Ovary (tissue), 10 donors: ENCODE measurements around the gene TMEM135. TPM values are rescaled to one million over a fixed set of nuclear protein-coding genes. Genes with fewer than 3 reads are reported as not detected.

Experiments used
- DNase-seq, 5 donors: peaks; one replicate each; pipeline ENCODE4 v3.0.0-alpha.2; 2019 to 2020
- H3K27ac ChIP-seq, 2 donors: fragments of 200-600 bp; one replicate each; pipeline versions ENCODE4 v1.5.1 to v1.8.0; 2019 to 2022
- H3K27me3 ChIP-seq: fragments of 200-600 bp; one replicate; pipeline ENCODE4 v1.8.0; 2022
- H3K36me3 ChIP-seq: fragments of 200-600 bp; sonication (generic); one replicate; pipeline ENCODE4 v1.5.1; 2019
- H3K4me1 ChIP-seq: one replicate; pipeline ENCODE4 v1.8.1; 2013; ENCODE audit warnings: mild to moderate bottlenecking, moderate library complexity; ENCODE audit not compliant: insufficient read depth
- H3K4me3 ChIP-seq: fragments of 200-600 bp; sonication (generic); one replicate; pipeline ENCODE4 v1.5.1; 2017
- H3K9me3 ChIP-seq, 2 donors: fragments of 200-600 bp in 1 of 2; sonication (generic) in 1 of 2; one replicate each; pipeline versions ENCODE4 v1.5.1 to v1.8.1; 2013 to 2019; ENCODE audit warnings: mild to moderate bottlenecking in 1 of 2, moderate library complexity in 1 of 2
- CTCF ChIP-seq, 3 donors: fragments of 450-650 bp in 2 of 3; fragments of 200-600 bp in 1 of 3; IDR thresholded peaks; one replicate each; pipeline versions ENCODE4 v1.5.1 to v1.8.0; 2016 to 2022; ENCODE audit warnings: antibody characterized with exemption in 3 of 3, mild to moderate bottlenecking in 1 of 3
- EP300 ChIP-seq: sonication (generic); formaldehyde crosslinking; IDR thresholded peaks from one replicate; pipeline ENCODE4 v1.6.1; 2017; ENCODE audit warnings: antibody characterized with exemption
- POLR2A ChIP-seq: fragments of 450-650 bp; IDR thresholded peaks from one replicate; pipeline ENCODE4 v1.6.1; 2017; ENCODE audit warnings: antibody characterized with exemption, mild to moderate bottlenecking, moderate library complexity
- WGBS, 3 donors: extraction: QIAGEN DNeasy Blood & Tissue Kit in 1 of 3; methylation state at CpG; one replicate each; pipeline versions ENCODE4 v1.1.5 to v1.1.7; 2013 to 2017; 5-methylcytosine and 5-hydroxymethylcytosine counted together
- intact Hi-C, 4 donors: fragments of 100-400 bp; cut with DNase I; formaldehyde crosslinking; loops; one replicate each; pipeline versions ENCODE4 v1.11.0 to v1.15.1; 2022 to 2023
- long read RNA-seq, 3 donors: library from polyadenylated mRNA in 2 of 3; unstranded in 2 of 3; transcript quantifications; one replicate each; pipeline ENCODE4 v2.0.0 and lab custom pipeline, GENCODE V29; 2021 to 2026
- polyA plus RNA-seq, 2 donors: library from polyadenylated mRNA; stranded (reverse); fragments of 200-250 nt in 1 of 2; fragments of 350-450 nt in 1 of 2; fragmentation: Illumina TruSeq in 1 of 2; extraction: RNeasy Lipid Tissue Mini Kit (QIAGEN cat#74804) in 1 of 2; gene quantifications; one replicate each; pipeline ENCODE4 v1.2.3, GENCODE V29; 2013 to 2014
- total RNA-seq, 7 donors: library from RNA; depleted of rRNA in 2 of 7; stranded (reverse); fragments of >200 nt in 2 of 7; fragmentation: NEBNext Ultra II Directional in 3 of 7; extraction: Animal tissue kit (Norgen Biotek cat#: 25700) in 3 of 7; gene quantifications; one replicate each; pipeline versions ENCODE4 v1.1.0 to v1.2.4, GENCODE V29; 2016 to 2023
- donor health status: DM: no; HTN: no; CAD: no; lungs with moderate emphysema.
- donor health status: DM: no; HTN: no; CAD: no.
- donor health status: Bipolar disorder and iron deficiency.
- donor health status: DM: yes; HTN: yes; CAD: no.
- donor health status: DM: no; HTN: no; CAD: no.
- donor health status: DM: yes; HTN: yes; CAD: no.

The TMEM135 gene
- total RNA-seq, result 10 to 100 TPM; 16.0 to 24.2 (median 20.1) TPM
- polyA plus RNA-seq, result 10 to 100 TPM in 1 of 2 donors, 1 to 10 TPM in 1; 8.8 to 17.2 TPM
- long read RNA-seq, donor 1, partial matches to known transcripts, result 5 of 10 reads
- long read RNA-seq, donor 1, other reads (novel, unspliced or antisense), result 2 of 10 reads
- long read RNA-seq, donor 2, partial matches to known transcripts, result 0 of 2 reads
- long read RNA-seq, donor 2, other reads (novel, unspliced or antisense), result 0 of 2 reads
- long read RNA-seq, donor 3, transcript TMEM135-201 (15 exons, 2,433 nt), result major isoform, 11 of 17 reads
- long read RNA-seq, donor 3, partial matches to known transcripts, result 0 of 17 reads
- long read RNA-seq, donor 3, other reads (novel, unspliced or antisense), result 5 of 17 reads

GRCh38 chr11:87037450-87038234, at the start of gene TMEM135:
TSS of gene TMEM135 (plus strand) at chr11:87037934. CDS start at chr11:87038046, 112 bp downstream.
- TF ChIP-seq EP300 (no peak), POLR2A (peak; percentile 37), CTCF (IDR thresholded peaks at IDR 0.05) (no peak)
- Histone ChIP-seq H3K4me1 (peaks cover 6% of the 10 kb centered on the region), H3K9me3 (no peaks in the 10 kb centered on the region), H3K27ac (peak within 1 kb of the TSS; percentile 82 to 88), H3K27me3 (no peaks in the 10 kb centered on the region), H3K4me3 (peak within 1 kb of the TSS; percentile 76), H3K36me3 (no peaks in the 10 kb centered on the region)
- 0 to 2% (median 0%) methylated on average over 30 to 66 of the region's 66 CpGs for WGBS, 3 donors
- DNase-seq, result peak; percentile 90 to 94 (median 93)
- intact Hi-C loops, result loop anchor here in 2 of 4 donors (5.0 to 10.0 kb wide), 2 partner anchors 83 to 85 kb away; partner anchors contain the start of gene FZD4 (in 1 of the 2)

- Histone ChIP-seq H3K4me1 (peaks cover 6% of the 10 kb centered on the region), H3K27ac (no peak overlapping the region), H3K4me3 (no peak overlapping the region), H3K9me3 (no peaks in the 10 kb centered on the region), H3K27me3 (no peaks in the 10 kb centered on the region), H3K36me3 (no peaks in the 10 kb centered on the region)
- 85 to 91% (median 88%) methylated on average over 4 of the region's 4 CpGs for WGBS, 3 donors
- DNase-seq, result no peak
- no peak for TF ChIP-seq POLR2A
- no peak for TF ChIP-seq CTCF (IDR thresholded peaks at IDR 0.05)
- TF ChIP-seq EP300, result no peak
- intact Hi-C loops, result no loop called here
Measured at GRCh38 chr11:86988351-86988881, 49.3 kb upstream of the TMEM135 start.

DNA sequence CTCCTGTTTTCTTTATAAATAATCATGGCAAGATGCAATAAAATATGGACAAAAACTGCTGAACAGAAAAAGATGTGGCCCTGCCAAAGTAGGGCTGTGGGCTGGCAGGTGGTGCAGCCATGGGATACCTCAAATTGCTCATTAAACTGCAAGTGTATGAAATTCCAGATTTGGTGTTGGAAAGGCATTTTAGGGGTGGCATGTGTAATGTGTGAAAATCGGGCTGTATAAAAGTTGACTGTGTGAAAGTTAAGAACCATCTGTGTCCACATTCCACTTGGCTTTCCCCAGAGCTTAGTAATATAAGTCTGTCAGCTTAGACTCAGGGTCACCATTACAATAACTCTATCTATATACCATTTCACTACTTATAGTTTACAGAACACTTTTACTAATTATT, 47.7 kb upstream of the TMEM135 start:
- H3K4me1 ChIP-seq, result peaks cover 6% of the 10 kb centered on the region
- H3K36me3 ChIP-seq, result no peaks in the 10 kb centered on the region
- 8 to 14% (median 12%) methylated on average over 1 of the region's 1 CpG for WGBS, 3 donors
- no peak overlapping the region for H3K27ac ChIP-seq
- no peak overlapping the region for H3K4me3 ChIP-seq
- TF ChIP-seq CTCF (IDR thresholded peaks at IDR 0.05), result no peak
- TF ChIP-seq POLR2A, result no peak
- no peak for TF ChIP-seq EP300
- H3K27me3 ChIP-seq, result no peaks in the 10 kb centered on the region
- intact Hi-C loops, result no loop called here
- no peaks in the 10 kb centered on the region for H3K9me3 ChIP-seq
- DNase-seq, result no peak

- Histone ChIP-seq H3K27me3 (no peaks in the 10 kb centered on the region), H3K27ac (no peak overlapping the region), H3K4me1 (peaks cover 6% of the 10 kb centered on the region), H3K4me3 (no peak overlapping the region), H3K9me3 (no peaks in the 10 kb centered on the region), H3K36me3 (no peaks in the 10 kb centered on the region)
- WGBS, 3 donors, result 59 to 66% (median 65%) methylated on average over 3 of the region's 3 CpGs
- DNase-seq, result no peak
- no peak for TF ChIP-seq EP300
- no peak for TF ChIP-seq CTCF (IDR thresholded peaks at IDR 0.05)
- no peak for TF ChIP-seq POLR2A
- intact Hi-C loops, result no loop called here
Measured at GRCh38 chr11:86990515-86990914, 47.2 kb upstream of the TMEM135 start.
